GM18951 (cell line): Measurements from ENCODE around the gene AGXT2.
"Not testable (repeated sequence)": the region's sequence is repeated elsewhere in the genome, so short reads cannot be mapped to it uniquely, and the experiment has no call there.

Source experiments
- POLR2A ChIP-seq: IDR thresholded peaks from 4 replicates; pipeline ENCODE4 v1.6.1; 2011; ENCODE audit warnings: mild to moderate bottlenecking; ENCODE audit not compliant: insufficient read length, insufficient read depth; ENCODE audit errors: extremely low read depth
- in situ Hi-C: fragments of 300-500 bp; cut with MboI; formaldehyde crosslinking; loops from one replicate; pipeline ENCODE4 v1.12.0; 2022; ENCODE audit warnings: low sequenced_read_pairs, mixed read lengths, inconsistent platforms; ENCODE audit not compliant: unreplicated experiment

The AGXT2 gene

GRCh38 chr5:35041261-35041660 lies 6.5 kb downstream of the AGXT2 start:
- in situ Hi-C loops = no loop called here
- no peak for TF ChIP-seq POLR2A

GRCh38 chr5:35038891-35039290 lies 8.9 kb downstream of the AGXT2 start:
- in situ Hi-C loops = no loop called here
- no peak for TF ChIP-seq POLR2A

GRCh38 chr5:35036536-35036935 lies 11.2 kb downstream of the AGXT2 start:
- in situ Hi-C loops = no loop called here
- TF ChIP-seq POLR2A = no peak

- in situ Hi-C loops = not testable (repeated sequence)
Measured at GRCh38 chr5:35035929-35036328, 11.8 kb downstream of the AGXT2 start.

GRCh38 chr5:35035271-35035670 lies 12.5 kb downstream of the AGXT2 start:
- in situ Hi-C loops = no loop called here
- no peak for TF ChIP-seq POLR2A

- TF ChIP-seq POLR2A = no peak
- in situ Hi-C loops = no loop called here
Measured at GRCh38 chr5:35032356-35032755, 15.4 kb downstream of the AGXT2 start.

GRCh38 chr5:35031276-35031675 lies 16.5 kb downstream of the AGXT2 start:
- no peak for TF ChIP-seq POLR2A
- in situ Hi-C loops = no loop called here

GRCh38 chr5:35030426-35031100 lies 17.2 kb downstream of the AGXT2 start:
- in situ Hi-C loops = no loop called here
- no peak for TF ChIP-seq POLR2A

GRCh38 chr5:35029333-35029732 lies 18.4 kb downstream of the AGXT2 start:
- in situ Hi-C loops = no loop called here
- no peak for TF ChIP-seq POLR2A

- in situ Hi-C loops = no loop called here
- TF ChIP-seq POLR2A = no peak
Measured at GRCh38 chr5:35026941-35027340, 20.8 kb downstream of the AGXT2 start.

- TF ChIP-seq POLR2A = no peak
- in situ Hi-C loops = no loop called here
Measured at GRCh38 chr5:35026280-35026840, 21.4 kb downstream of the AGXT2 start.

GRCh38 chr5:35024911-35025510 lies 22.7 kb downstream of the AGXT2 start:
- in situ Hi-C loops = no loop called here

GRCh38 chr5:35023391-35024178 lies 24.2 kb downstream of the AGXT2 start:
- TF ChIP-seq POLR2A = no peak
- in situ Hi-C loops = no loop called here

More at GRCh38 chr5:35024911-35025510, 22.7 kb downstream of the AGXT2 start:
- TF ChIP-seq POLR2A = no peak
